Body of pancreas (tissue), 4 donors: ENCODE measurements around the gene NUDT4B.
"Not testable (repeated sequence)": the region's sequence is repeated elsewhere in the genome, so short reads cannot be mapped to it uniquely, and the experiment has no call there.

Source experiments
- POLR2A ChIP-seq, 3 donors: fragments of 450-650 bp; IDR thresholded peaks; one replicate each; pipeline ENCODE4 v1.6.1; 2016; ENCODE audit warnings: antibody characterized with exemption in 3 of 3, mild to moderate bottlenecking in 2 of 3
- TF ChIP-seq, protein P1 (sequence below), 7 experiments: fragments of 450-650 bp in 4 of 7; fragments of 200-600 bp in 3 of 7; sonication (generic) in 3 of 7; IDR thresholded peaks; one replicate each; pipeline ENCODE4 v1.5.1; 2016 to 2019; ENCODE audit warnings: antibody characterized with exemption in 7 of 7

DNA sequence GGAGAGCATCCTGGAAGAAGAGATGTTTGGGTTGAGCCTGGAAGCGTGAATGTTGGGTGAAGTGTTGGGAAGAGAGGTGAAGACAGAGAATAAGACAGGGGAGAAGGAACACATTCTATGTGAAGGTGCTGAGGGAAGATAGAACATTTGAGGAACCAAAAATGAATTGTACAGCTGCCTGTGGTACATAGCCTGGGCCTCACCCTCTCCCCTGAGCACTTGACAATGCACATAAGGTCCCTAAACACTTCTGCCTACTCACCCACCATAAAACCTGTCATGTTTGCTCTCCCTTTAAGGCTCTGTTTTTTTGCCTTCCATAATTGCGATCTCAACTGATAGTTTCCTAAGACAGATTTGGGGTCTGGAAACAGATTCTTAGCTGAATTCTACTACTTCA lies 25.8 kb upstream of the NUDT4B start:
- TF ChIP-seq, protein P1, sequence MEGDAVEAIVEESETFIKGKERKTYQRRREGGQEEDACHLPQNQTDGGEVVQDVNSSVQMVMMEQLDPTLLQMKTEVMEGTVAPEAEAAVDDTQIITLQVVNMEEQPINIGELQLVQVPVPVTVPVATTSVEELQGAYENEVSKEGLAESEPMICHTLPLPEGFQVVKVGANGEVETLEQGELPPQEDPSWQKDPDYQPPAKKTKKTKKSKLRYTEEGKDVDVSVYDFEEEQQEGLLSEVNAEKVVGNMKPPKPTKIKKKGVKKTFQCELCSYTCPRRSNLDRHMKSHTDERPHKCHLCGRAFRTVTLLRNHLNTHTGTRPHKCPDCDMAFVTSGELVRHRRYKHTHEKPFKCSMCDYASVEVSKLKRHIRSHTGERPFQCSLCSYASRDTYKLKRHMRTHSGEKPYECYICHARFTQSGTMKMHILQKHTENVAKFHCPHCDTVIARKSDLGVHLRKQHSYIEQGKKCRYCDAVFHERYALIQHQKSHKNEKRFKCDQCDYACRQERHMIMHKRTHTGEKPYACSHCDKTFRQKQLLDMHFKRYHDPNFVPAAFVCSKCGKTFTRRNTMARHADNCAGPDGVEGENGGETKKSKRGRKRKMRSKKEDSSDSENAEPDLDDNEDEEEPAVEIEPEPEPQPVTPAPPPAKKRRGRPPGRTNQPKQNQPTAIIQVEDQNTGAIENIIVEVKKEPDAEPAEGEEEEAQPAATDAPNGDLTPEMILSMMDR (IDR thresholded peaks at IDR 0.05) = not testable (repeated sequence)
- TF ChIP-seq POLR2A (IDR thresholded peaks at IDR 0.05) = not testable (repeated sequence)
